ENCODE data around the gene PNPLA2. TPM values are rescaled to one million over a fixed set of nuclear protein-coding genes. Genes with fewer than 3 reads are reported as not detected.

PNPLA2 gene
- total and polyA plus RNA-seq, 10 of the 15 experiments (the other 5 are each of a cell fraction or from before 2014, with no cell fraction given), result 0.19 to 34.0 (median 8.1) TPM

DNA sequence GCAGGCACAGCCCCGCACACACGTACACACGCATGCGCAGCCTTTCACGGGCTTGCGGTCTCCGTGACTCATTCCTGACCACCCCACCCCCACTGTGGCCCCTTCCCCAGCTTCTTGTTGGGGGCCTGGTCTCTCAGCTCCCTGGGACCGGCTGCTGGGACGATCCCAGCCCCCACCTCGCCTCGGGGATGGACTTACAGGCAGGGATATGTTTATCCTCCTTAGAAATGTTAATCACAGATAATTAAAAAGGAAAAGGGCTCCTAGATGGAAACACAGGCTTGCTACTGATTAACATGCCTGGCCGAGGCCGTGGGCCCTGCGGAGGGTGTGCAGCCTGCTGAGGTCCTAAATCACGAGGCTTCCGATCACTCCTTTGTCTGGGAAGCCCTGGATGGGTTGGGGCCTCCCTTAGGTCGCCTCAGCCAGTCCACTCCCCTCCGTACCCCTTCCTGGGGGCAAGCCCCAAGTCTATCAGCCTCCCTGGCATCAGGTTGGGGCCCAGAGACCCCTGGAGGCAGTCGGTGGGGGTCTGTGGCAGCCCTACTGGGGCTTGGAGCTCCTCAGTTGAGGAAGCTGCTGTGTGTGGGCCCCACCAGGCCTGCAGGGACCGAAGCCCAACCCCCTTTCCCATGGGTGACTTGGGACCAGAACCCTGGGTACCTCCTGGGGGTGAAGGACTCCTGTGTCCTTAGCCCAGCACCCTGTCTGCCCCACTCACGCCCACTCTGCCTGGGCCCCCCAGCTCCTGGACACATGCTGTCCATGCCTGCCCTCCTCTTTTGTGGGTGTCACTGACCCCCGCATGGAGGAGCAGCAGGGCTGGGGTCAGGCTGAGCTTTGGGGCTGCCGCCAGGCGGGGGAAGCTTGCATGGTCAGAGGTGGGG lies 44.6 kb downstream of the PNPLA2 start (continued):
- TF ChIP-seq, protein P1, sequence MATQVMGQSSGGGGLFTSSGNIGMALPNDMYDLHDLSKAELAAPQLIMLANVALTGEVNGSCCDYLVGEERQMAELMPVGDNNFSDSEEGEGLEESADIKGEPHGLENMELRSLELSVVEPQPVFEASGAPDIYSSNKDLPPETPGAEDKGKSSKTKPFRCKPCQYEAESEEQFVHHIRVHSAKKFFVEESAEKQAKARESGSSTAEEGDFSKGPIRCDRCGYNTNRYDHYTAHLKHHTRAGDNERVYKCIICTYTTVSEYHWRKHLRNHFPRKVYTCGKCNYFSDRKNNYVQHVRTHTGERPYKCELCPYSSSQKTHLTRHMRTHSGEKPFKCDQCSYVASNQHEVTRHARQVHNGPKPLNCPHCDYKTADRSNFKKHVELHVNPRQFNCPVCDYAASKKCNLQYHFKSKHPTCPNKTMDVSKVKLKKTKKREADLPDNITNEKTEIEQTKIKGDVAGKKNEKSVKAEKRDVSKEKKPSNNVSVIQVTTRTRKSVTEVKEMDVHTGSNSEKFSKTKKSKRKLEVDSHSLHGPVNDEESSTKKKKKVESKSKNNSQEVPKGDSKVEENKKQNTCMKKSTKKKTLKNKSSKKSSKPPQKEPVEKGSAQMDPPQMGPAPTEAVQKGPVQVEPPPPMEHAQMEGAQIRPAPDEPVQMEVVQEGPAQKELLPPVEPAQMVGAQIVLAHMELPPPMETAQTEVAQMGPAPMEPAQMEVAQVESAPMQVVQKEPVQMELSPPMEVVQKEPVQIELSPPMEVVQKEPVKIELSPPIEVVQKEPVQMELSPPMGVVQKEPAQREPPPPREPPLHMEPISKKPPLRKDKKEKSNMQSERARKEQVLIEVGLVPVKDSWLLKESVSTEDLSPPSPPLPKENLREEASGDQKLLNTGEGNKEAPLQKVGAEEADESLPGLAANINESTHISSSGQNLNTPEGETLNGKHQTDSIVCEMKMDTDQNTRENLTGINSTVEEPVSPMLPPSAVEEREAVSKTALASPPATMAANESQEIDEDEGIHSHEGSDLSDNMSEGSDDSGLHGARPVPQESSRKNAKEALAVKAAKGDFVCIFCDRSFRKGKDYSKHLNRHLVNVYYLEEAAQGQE (IDR thresholded peaks at IDR 0.05; ENCODE audit: low read depth, low read length), result no peak
- TF ChIP-seq SUZ12 (IDR thresholded peaks at IDR 0.05; ENCODE audit: unreplicated experiment), result no peak
- TF ChIP-seq NR2C2 (IDR thresholded peaks at IDR 0.05; ENCODE audit: borderline replicate concordance, control insufficient read depth, insufficient read length, low read depth), result no peak

DNA sequence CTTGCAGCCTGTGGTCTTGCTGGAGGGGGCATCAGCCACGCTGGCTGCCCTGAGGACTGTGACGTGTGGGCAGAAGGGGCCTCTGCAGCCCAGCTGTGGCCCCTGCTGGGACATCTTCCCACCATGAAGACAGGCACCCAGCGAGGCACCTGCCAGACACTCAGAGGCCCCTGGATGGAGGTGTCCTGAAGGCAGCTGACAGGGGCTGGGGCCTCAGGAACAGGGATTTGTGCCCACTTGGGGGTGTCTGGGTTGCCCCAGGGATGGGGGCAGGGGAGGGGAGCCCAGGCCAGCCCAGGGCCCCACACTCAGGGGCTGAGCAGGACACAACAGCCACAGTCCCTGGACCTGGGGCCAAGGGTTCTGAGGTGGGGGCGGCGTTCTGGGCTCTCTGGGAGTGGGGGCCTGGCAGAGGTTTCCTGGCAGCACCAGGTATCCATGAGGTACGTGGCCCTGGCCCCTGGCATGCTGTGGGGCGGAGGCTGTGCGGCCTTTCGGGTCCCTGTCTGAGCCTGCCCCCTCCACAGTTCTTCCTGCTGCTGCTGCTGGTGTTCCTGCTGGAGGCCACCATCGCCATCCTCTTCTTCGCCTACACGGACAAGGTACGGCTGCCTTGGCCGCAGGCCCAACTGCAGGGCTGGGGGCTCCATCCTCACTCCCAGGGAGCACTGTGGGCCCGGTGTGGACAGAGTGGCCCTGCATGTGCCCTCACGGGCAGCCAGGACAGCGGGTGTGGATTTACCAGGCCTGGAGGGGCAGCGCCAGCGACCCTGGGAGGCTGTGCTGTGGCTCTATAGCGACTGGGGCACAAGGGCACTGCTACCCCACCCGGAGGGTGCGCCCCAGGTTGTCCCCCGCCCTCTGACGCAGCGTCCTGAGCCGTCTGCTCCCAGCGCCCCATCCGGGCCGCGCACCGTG lies 45.5 kb downstream of the PNPLA2 start:
- RAD21 ChIA-PET (ENCODE audit: unreplicated experiment), result no interaction called here
- CTCF ChIA-PET, result no interaction called here
- H3K9me3 ChIP-seq (replicated peaks; ENCODE audit: control insufficient read depth, insufficient read depth, low read length), result no peaks in the 10 kb centered on the region
- BruUV-seq (replicated peaks), result no TSS peak
- FAIRE-seq, result no peak
- SMC1A ChIA-PET (ENCODE audit: uncharacterized antibody, unreplicated experiment), result no interaction called here
- no peaks in the 10 kb centered on the region for H3K79me2 ChIP-seq (ENCODE audit: control insufficient read depth, insufficient read depth, low read length)
- H3K4me1 ChIP-seq (ENCODE audit: control insufficient read depth, insufficient read depth, low read length), result no peaks in the 10 kb centered on the region
- intact Hi-C loops (cut with micrococcal nuclease; ENCODE audit: unreplicated experiment) (no loop called here), in situ Hi-C loops (cut with MboI) (no loop called here)
- POLR2A ChIA-PET, result no interaction called here
- no peak overlapping the region for H3K27ac ChIP-seq (ENCODE audit: control insufficient read depth, insufficient read depth)
- H4K20me1 ChIP-seq (ENCODE audit: control insufficient read depth, insufficient read depth), result no peaks in the 10 kb centered on the region
- H3K9ac ChIP-seq (ENCODE audit: control insufficient read depth, insufficient read depth, low read length), result no peak overlapping the region
- TF ChIP-seq KDM1A (IDR thresholded peaks at IDR 0.05; ENCODE audit: borderline replicate concordance), result no peak
- TF ChIP-seq TBL1XR1 (IDR thresholded peaks at IDR 0.05; ENCODE audit: low read depth, low read length), result no peak
- no peak overlapping the region for H3K4me3 ChIP-seq
- WGBS (ENCODE audit: insufficient coverage, insufficient replicate concordance, low lambda C conversion rate, missing lambda C conversion rate), result 63% methylated on average over 30 of the region's 31 CpGs
- no peak for ATAC-seq
- H3K4me2 ChIP-seq (ENCODE audit: control insufficient read depth, insufficient read depth), result no peak overlapping the region
- DNase-seq (ENCODE audit: low read depth, low spot score), result no peak
- no peaks in the 10 kb centered on the region for H3K27me3 ChIP-seq (replicated peaks in 1 of 2; ENCODE audit: control insufficient read depth in 2 of 2, insufficient read depth in 2 of 2, low read length in 1 of 2)
- no peaks in the 10 kb centered on the region for H3K36me3 ChIP-seq (ENCODE audit: control insufficient read depth in 2 of 2, insufficient read depth in 2 of 2, low read length in 1 of 2)
- no peak overlapping the region for H2AFZ ChIP-seq (ENCODE audit: control insufficient read depth, low read depth, low read length)

Data from GM12878 (cell line).